UCSD-AML1 (cell line): ENCODE results near the gene CNN1.
"Not testable (repeated sequence)": the region's sequence is repeated elsewhere in the genome, so short reads cannot be mapped to it uniquely, and the experiment has no call there.

Experiments used
- DNase-seq: peaks from one replicate; lab custom pipeline; 2025; ENCODE audit not compliant: unreplicated experiment; lab: John Stamatoyannopoulos, UW

Gene CNN1

DNA sequence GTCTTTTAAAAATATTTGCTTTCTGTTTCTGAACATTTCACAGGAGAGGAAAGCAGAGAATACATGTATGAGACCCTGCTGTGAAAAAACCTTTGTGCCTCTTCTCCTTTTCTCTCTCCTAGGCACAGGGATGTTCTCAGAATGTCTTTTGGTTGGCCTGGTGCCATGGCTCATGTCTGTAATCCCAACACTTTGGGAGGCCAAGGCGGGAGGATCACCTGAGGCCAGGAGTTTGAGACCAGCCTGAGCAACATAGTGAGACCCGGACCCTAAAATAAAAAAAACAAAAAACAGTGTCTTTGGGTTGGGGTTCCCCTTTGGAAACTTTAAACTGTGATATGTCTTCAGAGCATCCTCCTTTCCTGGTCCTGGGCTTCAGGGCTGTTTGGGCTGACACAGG is 60.1 kb downstream of the CNN1 start:
- no peak for DNase-seq

DNA sequence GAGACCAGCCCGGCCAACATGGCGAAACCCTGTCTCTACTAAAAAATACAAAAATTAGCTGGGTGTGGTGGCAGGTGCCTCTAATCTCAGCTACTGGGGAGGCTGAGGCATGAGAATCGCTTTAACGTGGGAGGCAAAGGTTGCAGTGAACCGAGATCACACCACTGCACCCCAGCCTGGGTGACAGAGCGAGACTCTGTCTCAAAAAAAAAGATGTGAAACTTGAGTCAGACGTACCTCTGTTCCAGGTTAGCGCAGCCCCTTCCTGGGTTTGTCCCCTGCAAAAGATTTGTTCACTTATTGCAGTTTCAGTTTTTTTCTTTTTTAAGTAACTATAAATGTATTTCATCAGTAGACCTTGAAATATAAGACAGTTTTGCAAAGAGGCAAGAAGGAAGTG is 61.1 kb downstream of the CNN1 start:
- not testable (repeated sequence) for DNase-seq
